ENCODE data around the gene ERAL1. TPM values are rescaled to one million over a fixed set of nuclear protein-coding genes. Genes with fewer than 3 reads are reported as not detected.

ERAL1 gene
- total and polyA plus RNA-seq, 2 of the 8 experiments (the other 6 are each of a cell fraction or from before 2014, with no cell fraction given): 67.8 to 122 TPM

DNA sequence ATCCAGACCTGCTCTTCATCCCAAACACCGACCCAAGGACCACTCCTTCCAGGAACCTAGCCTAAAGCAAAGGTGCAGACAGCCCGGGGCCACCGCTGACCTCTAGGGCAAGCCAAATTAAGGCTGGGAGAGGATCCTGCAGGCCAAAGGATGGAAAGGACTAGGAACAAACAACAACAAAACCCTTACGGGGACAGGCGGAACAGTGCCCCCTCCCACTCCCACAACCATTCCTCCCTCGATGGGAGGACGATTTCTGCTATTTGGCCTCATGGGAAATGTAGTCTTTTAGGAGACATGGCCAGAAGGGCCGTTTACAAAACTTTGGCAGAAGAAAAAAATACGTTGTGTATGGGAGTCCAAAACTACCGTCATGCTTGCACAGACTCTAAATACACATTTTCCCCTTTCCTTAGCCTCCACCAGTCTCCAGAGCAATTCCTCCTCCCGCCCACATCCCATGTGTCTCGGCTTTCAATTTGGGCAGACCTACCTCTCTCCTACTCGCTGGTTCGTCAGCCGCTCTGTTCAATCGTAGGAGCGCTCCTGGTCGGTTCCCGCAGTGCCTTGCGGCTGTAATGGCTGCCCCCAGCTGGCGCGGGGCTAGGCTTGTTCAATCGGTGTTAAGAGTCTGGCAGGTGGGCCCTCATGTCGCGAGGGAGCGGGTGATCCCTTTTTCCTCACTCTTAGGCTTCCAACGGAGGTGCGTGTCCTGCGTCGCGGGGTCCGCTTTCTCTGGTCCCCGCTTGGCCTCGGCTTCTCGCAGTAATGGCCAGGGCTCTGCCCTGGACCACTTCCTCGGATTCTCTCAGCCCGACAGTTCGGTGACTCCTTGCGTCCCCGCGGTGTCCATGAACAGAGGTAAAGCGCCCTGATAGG lies at the start of gene ERAL1 (continued):
- TF ChIP-seq CTCF (IDR thresholded peaks at IDR 0.05; ENCODE audit: control extremely low read depth in 1 of 3, insufficient read depth in 1 of 3, low read depth in 1 of 3, low read length in 3 of 3): no peak
- no peak for TF ChIP-seq RFX5 (IDR thresholded peaks at IDR 0.05; ENCODE audit: borderline replicate concordance, low read depth, low read length)
- TF ChIP-seq SRF (IDR thresholded peaks at IDR 0.05; ENCODE audit: low read depth, low read length): no peak
- no peak for TF ChIP-seq JUN (IDR thresholded peaks at IDR 0.05; ENCODE audit: low read depth, low read length)
- TF ChIP-seq POLR2A (IDR thresholded peaks at IDR 0.05; ENCODE audit: control extremely low read depth in 1 of 2, low read depth in 2 of 2, low read length in 2 of 2): peak; percentile 82 to 93
- no peak for TF ChIP-seq SP4 (IDR thresholded peaks at IDR 0.05; ENCODE audit: low read length)
- no peak for TF ChIP-seq CBX5 (IDR thresholded peaks at IDR 0.05; ENCODE audit: low read depth, low read length)
- TF ChIP-seq USF2 (IDR thresholded peaks at IDR 0.05; ENCODE audit: low read length): no peak
- TF ChIP-seq E2F6 (IDR thresholded peaks at IDR 0.05): 0 out of 2 replicates have a peak, but pooled peaks have one; percentile 38
- TF ChIP-seq POU5F1 (IDR thresholded peaks at IDR 0.05; ENCODE audit: low read depth, low read length): no peak
- TF ChIP-seq RXRA (IDR thresholded peaks at IDR 0.05; ENCODE audit: insufficient read depth, low read depth, low read length): no peak
- peak; percentile 66 for TF ChIP-seq SIX5 (IDR thresholded peaks at IDR 0.05; ENCODE audit: low read depth, low read length)
- TF ChIP-seq YY1 (IDR thresholded peaks at IDR 0.05; ENCODE audit: low read depth, low read length): peak; percentile 99
- TF ChIP-seq EZH2 (IDR thresholded peaks at IDR 0.05; ENCODE audit: low read depth, low read length, severe bottlenecking): no peak
- peak; percentile 72 for TF ChIP-seq POLR2AphosphoS5 (IDR thresholded peaks at IDR 0.05; ENCODE audit: low read depth, low read length)
- peak; percentile 22 to 92; a peak in 1 of 4 replicates for TF ChIP-seq SIN3A (conservative IDR thresholded peaks at IDR 0.05 in 1 of 2, IDR thresholded peaks at IDR 0.05 in 1 of 2; ENCODE audit: low read depth in 1 of 2, low read length in 2 of 2)
- TF ChIP-seq FOSL1 (IDR thresholded peaks at IDR 0.05; ENCODE audit: insufficient read depth, low read depth, low read length): no peak
- no peak for TF ChIP-seq SP1 (IDR thresholded peaks at IDR 0.05; ENCODE audit: low read depth, low read length)
- peak; percentile 82 for TF ChIP-seq KDM4A (IDR thresholded peaks at IDR 0.05; ENCODE audit: low read depth, low read length, severe bottlenecking)
- TF ChIP-seq TBP (IDR thresholded peaks at IDR 0.05; ENCODE audit: low read depth, low read length): peak; percentile 88

All from H1 (cell line).